ENCODE measurements around the gene FARS2.

The FARS2 gene

DNA sequence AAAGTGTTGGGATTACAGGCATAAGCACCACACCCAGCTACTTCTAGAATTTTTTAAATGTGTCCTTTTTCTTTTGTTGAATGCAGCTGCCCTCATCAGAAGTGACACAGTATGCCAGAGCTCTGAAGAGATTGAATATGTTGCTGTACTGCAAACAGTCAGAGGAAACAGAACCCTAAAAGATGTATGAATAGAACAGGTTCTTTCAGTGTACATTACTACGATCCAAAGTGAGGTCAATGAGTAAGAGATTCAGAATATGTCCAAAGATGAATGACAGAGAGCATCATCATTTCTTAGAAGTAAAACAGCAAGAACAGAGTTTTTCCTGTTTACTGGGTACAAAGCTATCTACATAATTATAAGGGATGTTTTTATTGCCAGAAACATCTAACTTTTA, 476.9 kb downstream of the FARS2 start:
- DNase-seq, result no peak

DNA sequence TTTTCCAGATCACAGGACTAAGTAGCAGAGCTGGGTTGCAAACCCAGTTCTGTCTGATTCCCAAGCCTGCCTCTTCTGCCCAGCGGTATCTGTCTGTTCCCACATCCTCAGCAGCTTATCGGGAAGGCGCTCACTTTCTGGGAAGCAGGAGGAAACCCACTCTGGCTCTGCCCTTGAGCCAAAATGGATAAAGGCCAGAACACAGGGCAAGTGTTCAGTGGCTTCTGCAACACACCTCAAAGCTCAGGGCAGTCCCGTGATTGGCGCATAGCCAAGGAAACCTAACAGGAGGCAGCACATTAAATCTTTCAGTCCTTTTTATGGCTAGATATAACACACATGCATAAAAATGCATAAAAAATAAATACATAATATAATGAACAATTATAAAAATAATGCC, 483.2 kb downstream of the FARS2 start:
- peak; percentile 57 for DNase-seq

DNA sequence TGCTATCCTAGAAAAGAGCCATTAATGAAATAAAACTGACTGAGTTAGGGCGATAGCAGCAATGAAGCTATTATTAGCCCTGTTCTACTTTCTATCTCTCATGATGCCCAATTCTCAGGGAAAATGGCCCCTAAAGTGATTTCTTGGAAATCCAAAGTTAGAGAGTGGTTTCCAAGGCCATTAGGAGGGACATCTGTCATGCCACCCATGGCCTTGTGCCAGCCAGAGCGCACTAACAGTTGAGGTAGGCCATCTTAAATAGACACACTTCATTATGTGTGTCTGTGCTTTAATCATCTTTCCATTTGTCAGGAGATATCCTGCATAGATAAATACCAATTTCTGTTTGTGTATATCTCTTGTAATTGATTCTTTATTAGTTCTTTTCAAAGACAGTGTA, 483.8 kb downstream of the FARS2 start:
- DNase-seq, result no peak

DNA sequence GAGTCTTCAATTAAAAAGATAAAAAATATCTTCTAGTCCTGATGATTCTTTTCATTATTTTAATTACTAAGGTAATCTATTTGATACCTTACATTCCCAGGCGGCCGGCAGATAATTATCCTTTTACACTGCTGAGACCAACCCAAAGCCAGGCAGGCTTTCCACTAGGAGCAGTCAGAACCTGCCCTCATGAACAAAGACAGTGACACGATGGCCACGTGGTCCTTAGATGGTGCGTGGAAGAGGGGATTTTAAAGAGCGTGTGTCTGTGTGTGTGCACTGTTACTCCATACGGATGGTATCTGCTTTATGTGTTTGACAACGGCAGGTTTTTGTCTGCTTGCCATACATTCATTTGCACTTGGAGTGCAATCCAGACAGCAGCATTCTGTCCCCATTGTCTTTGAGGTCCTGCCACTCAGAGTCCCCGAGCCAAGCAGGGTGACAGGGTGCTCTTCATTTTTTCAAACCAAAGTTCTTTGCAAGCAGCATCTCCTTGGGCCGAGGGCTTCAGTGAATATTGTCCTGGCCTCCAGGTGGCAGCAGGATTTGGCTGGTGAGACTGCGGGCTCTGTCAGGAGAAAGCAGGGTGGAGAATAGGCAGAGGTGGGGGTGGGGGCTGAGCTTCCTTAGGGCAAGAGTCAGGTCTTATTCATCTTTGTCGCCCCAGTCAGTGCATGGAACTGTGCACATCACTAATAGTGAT, 484.9 kb downstream of the FARS2 start:
- DNase-seq, result peak; percentile 49

DNA sequence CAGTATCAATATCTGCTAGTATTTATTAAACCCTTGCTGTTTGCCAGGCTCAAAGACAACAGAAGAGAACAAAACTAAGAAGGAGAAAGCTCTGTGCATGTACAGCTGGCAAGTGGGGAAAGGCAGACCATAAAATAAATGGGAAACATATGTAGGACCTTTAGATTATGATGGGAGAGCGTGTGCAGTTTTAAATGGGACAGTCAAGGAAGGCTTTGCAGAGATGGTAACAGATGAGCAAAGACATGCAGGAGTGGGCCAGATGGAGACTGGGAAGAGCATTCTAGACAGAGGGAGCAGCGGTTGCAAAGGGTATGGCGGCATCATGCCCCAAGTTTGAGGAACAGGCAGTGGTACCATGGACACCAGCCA, 485.4 kb downstream of the FARS2 start:
- DNase-seq, result no peak

DNA sequence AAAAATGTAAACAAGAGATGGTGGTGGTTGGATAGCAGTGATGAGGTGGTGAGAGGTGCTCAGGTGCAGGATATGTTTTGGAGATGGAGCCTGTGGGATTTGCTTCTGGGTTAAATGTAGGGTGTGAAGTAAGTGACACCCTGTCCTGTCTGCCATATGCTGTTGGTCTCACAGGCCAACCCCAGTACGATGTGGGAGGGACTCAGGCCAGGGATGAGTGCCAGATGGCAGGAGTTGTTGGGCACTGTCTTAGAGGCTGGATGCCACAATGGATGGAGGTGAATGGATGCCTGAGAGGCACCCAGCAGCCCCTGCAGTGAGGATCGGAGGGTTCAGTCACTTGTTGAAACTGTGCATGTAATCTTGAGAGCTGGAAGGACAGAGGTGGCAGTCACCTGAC, 486.1 kb downstream of the FARS2 start:
- no peak for DNase-seq

DNA sequence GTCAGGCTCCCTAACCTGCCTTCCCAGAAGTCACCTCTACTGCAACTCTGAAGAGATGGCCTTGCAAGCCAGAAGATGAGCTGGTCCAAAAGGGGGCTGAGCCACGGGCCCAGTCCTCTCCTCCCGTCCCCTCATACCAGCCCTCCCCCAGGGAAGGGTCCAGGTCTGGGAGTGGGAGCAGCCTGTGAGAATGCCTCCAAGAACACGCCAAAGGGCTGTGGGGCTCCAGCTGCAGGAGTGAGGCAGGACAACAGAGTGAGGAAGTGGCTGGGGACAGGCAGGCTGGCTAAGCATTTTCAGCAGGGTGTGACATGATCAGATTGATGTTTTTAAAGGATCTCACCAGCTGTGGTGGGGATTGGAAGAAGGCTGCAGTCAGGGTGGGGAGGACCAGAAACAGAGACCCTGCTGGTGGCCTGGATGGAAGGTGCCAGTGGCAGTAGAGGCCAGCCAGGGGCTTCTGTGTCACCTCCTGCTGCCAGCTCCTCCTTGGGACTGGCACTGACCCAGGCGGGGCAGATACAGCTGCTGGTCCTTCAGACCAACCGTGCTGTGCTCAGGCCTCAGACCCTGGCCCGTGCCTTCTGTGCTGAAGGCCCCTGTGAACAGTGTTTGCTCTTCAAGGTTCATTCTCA, 487.8 kb downstream of the FARS2 start:
- DNase-seq, result peak; percentile 53

DNA sequence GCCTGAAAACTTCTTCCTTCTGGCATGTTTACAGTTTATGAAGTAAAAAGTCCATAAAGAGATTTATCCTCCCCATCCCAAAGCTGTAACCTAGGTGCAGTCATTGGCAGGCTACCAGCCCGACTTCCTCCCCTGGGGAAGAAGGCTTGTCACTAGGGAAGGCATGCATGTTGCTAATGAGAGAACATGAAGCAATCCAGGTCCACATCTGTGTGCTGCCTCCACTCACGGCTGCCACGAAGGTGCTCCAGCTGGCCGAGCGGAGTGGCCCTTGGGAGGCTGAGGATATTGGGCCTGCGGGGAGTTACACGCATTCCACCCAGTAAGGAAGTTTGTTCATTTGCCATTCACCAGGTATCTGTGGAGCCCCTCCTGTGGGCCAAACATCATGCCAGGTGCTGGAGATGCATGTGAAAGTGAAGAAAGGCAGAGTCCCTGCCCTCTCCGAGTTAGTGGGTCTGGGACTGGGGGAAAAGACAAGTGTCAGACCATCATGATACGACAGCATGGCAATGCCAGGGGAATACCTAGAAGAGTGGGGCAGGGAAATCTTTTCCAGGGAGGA, 488.4 kb downstream of the FARS2 start:
- DNase-seq, result peak; percentile 53

DNA sequence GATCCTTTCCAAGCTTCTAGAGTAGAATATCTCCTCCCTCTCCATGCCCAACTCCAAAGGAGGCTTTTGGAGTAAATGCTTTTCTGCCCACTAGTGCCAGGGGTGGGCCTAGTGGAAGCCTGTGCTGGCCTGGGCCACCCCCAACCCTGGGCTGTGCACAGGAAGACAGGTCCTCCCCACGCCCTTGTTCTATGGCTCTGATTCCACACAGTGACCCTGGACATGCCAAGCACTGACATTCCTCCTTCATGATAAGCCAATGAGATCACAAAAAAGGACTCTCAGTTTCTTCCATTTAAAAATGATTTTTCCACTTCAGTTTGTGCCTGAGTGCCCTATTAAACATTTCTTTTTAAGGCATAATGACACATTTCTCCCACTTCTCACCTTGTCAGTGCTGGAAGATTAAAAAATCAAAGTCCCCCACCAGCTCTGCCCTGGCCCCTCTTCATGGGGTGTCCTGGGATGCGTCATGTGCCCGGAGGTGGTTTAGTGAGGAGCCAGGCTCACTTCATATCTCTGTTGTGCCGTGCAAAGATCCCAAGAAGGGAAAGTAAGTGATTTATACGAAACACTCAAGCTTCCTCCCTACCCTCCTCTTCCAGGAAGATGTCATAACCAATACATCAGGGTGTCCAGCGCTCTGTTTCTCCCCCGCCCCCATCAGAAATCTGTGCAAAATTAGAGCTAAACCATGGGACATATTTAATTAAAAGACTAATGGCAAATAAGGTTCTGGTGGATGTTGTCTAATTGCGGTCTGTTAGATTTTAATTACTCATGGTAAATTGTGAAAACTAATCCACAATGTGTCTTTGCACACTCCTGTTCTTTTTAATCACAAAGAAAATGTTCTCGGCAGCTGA, 490.4 kb downstream of the FARS2 start:
- no peak for DNase-seq

DNA sequence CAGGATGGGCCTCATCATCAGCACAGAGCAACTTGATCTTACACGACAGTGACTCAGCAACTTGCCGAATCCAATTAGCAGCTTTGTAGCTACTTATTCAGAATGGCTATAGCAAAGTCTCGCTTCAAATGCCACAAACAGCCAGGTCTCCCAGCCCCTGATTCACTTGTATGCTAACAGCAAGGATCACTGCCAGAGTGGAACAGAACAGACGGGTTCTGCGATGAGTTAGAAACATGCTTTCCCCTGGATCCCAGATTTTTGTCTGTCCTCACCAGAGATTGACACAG, 491.0 kb downstream of the FARS2 start:
- DNase-seq, result peak; percentile 25

DNA sequence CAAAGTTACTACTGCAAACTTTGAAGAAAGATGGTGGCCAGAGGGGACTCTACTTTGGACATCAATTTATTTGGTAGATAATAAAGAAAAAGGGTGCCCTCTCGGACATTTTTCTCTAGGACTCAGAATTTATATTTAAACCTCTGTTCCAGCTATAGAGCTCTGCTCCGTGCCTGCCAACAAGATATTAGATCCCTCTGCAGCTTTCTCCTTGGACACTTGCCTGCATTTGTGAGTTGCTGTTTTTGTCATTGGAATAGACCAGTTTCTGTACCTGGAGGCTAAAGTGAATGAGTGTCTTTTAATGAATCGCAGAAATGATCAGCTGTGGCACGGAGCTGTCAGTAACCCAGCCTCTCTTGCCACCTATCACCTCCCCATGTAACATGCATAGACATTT, 491.9 kb downstream of the FARS2 start:
- DNase-seq, result no peak

DNA sequence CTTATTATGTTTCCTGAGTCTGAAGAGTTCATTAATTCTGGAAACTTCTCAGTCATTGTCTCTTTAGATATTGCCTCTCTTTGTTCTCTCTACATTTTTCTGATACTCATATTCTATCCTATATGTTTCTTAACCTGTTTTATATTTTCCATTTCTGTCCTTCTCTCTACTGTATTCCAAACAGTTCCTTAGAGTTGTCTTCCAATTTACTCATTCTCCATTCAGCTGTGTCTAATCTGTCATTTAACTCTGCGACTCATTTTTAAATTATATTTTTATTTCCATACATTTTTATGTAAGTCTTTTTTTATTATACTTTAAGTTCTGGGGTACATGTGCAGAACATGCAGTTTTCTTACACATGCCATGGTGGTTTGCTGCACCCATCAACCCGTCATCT, 493.6 kb downstream of the FARS2 start:
- DNase-seq, result no peak

DNA sequence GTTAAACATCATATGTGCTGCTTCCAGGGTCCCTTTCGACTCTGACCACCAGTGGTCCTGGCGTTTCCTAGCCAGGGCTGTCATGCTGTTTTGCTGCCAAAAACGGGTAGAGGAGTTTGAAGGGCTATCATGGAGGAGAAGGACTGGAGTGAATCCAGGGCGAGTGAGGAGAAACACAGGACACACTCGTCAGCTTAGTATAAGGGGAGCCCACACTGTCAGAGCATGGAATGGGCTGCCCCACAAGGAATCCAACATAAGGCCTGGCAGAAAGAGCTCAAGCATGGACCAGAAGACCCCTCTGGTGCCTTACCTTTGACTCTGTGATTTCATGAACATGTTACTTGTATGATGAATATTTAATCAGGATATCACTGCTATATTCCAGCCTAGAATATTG, 498.3 kb downstream of the FARS2 start:
- no peak for DNase-seq

DNA sequence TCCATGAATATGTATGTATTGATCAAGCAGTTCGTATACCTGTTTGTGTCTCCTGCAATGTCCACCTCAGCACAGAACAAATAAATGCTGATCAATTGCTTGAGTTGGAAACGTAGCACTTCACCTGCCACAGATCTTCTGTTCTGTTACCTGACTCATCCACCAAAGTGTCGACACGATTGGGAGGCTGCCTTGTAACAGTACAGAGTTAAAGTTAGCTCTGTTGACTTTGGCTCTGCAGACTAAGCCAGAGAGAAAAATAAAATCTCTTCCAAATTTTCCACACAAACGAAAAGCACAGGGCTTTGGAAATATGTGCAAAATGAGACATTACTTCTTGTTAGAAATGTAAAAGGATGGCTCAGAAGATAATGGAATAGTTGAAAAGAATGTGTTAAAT, 500.1 kb downstream of the FARS2 start:
- no peak for DNase-seq

DNA sequence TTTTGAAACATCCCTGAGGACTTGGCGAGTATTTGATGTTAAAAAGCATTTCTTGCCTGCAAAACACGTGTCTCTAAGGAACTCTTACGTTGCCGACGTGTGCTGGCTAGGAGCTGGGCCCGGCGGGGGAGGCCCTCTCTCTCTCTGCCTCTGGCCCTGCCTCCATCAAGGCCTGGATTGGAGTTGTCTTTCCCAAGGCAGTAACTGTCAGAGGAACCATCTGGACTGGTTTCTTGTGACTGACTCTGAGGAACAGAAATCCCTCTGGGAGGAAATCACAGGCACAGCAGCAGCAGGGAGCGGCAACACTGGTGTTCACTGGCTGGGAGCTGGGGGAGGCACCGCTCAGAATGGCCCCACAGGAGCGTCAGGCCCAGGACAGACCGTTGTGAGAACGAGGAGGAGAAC, 501.3 kb downstream of the FARS2 start:
- no peak for DNase-seq

DNA sequence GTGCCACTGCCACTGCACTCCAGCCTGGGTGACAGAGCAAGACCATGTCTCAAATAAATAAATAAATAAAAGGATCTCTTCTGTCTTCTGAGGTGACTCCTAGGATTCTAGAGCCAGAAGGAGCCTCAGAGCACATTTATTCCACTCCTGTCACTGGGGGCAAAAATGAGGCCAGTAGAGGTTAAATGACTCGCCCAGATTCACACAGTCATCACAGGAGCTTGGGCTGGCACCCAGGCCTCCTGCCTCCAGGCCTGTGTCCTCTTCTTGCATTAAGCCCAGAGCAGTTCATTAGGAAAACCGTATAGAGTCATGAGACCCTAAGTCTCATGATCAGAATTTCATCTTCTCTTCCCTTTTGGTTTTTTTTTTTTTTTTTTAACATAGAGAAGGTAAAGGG, 502.1 kb downstream of the FARS2 start:
- DNase-seq, result no peak

DNA sequence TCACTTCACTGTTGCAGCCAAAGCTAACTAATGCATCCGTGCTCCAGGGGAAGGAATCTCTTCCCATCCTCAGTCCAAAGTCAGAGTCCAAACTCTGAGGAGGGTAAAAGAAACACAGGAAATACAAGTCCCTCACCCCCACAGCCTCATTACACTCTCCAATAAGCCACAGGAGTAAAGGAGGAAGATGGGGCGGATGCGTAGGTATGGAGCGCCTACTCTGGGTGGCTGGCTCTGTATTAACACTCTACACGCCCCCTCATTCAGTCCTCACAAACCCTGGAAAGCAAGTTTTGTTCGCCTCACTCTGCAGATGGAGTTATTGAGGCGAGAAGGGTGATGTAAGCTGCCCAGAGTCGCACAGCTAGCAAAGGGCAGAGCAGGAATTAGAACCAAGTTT, 502.6 kb downstream of the FARS2 start:
- DNase-seq, result no peak

DNA sequence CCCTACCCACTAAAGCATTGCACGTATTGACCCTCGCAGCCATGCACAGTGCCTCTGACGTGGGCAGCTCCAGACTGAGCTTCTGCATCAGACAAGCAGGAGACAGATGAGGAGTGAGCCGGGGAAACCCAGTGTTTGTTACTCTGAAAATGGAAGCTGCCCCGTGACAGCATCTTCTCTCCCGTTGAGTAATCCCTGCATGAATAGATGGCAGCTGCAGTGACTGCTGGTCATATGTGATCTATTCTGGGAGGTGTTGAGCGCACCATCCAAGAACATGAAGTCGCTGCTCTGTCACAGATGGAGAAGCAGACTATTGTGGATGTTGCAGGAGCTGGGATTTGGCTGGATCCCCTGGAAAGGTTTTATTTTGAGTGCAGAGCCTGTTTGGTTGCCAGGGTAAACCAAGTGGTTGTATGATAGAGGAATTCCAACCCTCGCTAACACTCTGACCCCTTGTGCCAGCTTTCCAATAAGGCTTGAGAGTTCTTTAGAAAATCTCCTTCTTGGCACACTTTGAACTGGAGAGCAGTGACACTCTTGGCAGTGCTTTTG, 503.2 kb downstream of the FARS2 start:
- DNase-seq, result no peak

DNA sequence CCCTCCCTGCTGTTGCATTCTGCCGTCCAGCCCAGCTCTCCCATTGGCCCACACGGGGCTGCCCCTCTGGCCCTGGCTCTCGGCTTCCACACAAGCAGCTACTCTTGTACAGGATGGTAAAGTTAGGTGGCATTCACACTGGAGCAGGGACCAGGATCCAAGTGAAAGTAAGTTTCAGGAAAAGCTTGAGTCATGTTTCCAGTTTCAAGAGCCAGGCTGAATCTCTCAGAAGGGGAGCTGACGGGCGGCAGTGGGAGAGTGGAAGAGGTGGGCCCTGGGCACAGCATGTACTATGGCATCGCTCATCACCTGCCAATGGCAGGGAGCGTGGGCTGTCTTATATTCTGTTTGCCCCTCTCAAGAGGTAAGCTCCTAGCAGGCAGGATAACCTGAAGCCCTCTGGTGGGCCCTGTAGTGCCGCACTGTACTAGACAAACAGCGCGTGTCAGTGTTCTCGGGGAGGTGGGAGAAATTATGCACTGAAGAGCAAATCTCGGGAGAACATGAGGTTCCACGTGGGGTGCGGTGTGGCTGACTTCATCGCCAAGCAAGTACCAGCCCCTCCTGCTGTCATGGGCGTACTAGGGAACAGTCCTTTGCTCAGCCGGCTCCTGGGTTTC, 503.9 kb downstream of the FARS2 start:
- DNase-seq, result no peak

DNA sequence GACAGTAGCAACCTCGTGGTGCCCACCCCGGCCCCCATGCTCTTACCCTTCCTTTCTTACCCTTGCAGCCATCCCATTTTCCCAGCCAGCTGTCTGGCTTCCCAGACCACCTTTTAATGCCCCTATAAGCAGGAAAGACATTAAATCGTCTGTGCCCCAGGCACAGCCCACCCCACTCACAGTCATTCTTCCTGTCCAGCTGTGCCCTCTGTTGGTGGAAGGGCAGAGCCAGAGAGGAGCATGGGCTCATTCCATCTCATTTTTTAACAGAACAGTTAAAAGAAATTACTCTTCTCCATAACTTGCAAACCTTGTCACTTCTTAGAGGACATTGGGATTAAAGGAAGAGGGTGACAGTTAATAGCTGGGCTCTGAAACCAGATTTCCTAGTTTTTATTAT, 504.9 kb downstream of the FARS2 start:
- no peak for DNase-seq

DNA sequence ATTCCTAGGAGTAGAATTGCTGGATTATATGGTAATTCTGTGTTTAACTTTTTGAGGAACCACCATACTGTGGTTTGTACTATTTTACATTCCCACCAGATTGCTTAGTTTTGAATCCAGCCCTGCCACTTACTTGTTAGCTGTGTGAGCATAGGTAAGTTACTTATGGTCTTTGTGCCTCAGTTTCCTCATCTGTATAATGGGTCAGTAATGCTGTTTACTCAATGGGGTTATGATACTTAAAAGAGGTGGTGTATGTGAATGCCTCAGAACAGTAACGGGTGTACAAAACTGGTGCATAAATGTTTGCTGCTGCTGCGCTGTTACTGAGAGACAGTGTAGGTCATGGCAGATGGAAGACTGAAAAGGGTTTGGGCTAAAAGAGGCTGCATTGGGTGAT, 506.2 kb downstream of the FARS2 start:
- no peak for DNase-seq

DNA sequence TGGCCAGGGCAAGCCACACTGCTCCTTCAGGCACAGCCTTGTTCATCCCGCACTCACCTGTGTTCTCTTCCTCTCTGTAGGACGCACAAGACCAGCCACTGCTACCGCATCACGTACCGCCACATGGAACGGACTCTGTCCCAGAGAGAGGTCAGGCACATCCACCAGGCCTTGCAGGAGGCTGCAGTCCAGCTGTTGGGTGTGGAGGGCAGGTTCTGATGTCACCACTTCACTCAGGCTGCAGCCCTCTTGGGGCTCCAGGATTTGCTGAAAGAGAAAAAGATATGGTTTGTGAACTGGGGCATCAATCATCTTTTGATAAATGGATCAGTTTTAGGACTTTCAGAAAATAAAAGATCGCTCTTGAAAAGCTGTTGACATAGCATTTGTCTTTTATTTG, 509.9 kb downstream of the FARS2 start:
- DNase-seq, result no peak

DNA sequence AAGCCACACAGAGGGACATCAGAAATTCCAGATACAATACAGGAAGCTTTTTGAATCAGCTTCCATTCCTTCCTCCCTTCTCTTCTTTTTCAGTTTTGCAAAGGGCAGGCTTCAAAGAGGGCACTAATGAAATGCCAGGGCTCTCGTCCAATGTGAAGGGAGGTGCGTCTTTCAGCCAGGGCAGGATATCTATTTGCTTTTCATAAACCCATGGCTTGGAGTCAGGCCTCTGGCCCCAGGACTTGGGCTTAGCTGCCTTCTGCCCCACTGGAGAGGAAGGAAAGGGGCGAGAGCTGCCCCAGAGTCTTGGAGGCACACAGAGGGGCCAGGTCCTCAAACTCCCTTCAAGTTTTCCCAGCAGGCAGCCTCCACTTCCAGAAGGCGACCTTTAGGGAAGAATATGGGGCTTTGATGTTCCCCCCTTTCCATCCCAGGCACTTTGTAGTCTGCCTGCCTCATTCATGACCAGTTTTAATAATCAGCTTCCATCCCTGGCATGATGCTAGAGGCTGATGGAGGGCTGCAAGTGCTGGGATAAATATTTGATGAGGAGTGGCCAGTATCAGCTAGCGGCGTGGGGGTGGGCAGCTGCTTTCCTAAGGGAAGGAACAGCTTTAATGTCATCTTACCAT, 510.6 kb downstream of the FARS2 start:
- peak; percentile 31 for DNase-seq

Measured in NCI-H2029 (cell line).